Kidney tubule cell (primary cell): Measurements from ENCODE around the gene CAMK2G.
A peak's percentile ranks its signal among the peaks of the same experiment; 100 is the strongest.

ENCODE experiments used
- DNase-seq: peaks from one replicate; pipeline ENCODE4 v3.0.0-alpha.2; 2018; ENCODE audit warnings: low spot score

The CAMK2G gene

GRCh38 chr10:73863039-73863817 is 11.1 kb downstream of the CAMK2G start:
- DNase-seq, result no peak

- no peak for DNase-seq
Observed at GRCh38 chr10:73862011-73862410, 12.3 kb downstream of the CAMK2G start.

DNA sequence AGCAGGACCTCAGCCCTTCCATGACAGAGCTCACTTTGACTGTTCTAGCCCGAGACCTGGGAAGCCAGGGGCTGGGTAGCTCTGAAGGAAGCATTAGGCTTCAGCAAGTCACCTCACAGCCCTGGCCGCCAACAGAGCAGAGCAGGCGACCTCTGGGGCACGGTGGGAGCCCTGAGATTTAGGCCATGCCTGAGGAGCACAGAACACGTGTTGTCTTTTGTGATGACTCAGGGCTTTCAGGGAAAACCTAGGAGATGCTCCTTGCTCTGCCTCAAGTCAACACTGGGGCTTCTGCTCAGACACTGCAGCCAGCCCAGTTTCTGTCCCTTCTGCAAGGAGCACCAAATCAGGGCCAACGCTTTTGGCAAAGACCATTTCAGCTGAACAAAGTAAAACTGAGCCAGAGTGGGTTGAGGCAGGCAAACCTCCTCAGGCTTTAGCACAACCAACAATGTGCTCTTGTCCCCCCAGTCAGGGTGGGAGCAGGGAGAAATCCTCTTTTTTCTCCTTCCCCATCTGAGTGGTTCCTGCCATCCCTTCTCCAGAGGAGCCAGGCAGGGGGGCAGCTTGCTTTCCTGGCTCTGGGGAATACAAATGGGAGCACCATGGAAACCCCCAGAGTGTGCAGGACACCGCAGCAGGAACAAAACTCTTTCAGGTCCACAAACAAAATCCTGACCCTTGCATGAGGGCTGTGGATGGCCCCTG is 14.4 kb downstream of the CAMK2G start:
- no peak for DNase-seq

- no peak for DNase-seq
Observed at GRCh38 chr10:73859428-73859783, 14.9 kb downstream of the CAMK2G start.

DNA sequence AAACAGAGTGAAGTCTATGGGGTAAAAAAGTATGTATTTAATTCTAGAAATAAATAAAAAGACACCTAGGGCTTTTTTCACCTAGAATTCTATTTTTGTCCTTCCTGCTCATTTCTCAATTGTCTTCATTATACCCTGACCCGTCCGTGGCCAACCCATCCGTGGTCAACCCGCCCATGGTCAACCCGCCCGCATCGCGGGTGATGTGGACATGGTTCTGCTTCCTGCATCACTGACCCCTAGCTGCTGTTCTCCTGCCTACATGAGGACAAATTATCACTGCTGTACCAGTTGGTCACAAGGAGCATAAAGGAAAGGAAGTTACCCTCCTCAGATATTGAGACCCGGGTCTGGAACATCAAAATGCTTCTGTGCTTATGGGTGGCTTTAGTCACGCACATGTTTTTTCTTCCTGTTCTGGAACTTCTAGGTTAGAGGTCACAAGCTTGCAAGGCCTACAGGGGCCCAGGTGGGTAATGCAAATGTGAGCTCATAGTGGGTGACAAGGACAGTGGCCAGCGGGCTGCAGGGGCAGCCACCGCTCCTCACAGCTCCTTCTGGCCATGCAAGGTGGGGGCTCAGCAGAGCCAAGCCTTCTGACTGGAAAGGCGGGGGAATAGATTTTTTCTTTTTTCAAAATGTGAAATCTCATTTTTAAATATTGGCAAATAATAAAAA is 15.5 kb downstream of the CAMK2G start:
- no peak for DNase-seq

DNA sequence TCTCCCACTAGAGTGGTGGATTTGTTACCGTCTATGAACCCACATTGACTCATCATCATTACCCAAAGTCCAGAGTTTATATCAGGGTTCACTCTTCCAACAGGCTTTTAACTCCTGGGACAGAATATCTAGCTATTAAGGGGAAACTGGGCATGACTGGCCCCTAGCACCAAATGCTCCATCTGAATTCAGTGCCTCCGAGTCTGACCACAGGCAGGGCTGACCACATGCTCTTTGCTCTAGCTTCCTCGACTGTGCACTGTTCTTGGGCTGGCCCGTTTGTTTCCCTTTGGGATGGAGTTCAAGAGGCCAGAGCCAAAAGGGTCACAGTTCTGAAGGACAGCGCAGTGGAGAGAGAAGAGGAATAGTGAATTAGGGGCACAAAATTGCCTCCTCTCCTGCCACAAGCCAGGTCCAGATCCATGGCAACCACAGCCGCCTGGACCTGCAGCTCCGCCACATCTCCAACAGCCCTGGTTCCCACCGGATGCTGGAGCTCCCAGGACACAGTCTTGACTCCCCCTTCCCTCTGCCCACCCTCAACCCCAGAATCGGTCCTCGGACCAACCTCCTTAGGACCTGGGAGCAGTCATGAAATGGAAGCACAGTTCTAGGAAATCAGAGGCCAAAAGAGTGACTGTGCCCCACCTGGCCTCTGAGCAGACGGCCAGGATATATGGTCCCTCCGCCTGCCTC is 16.2 kb downstream of the CAMK2G start:
- DNase-seq, result no peak

DNA sequence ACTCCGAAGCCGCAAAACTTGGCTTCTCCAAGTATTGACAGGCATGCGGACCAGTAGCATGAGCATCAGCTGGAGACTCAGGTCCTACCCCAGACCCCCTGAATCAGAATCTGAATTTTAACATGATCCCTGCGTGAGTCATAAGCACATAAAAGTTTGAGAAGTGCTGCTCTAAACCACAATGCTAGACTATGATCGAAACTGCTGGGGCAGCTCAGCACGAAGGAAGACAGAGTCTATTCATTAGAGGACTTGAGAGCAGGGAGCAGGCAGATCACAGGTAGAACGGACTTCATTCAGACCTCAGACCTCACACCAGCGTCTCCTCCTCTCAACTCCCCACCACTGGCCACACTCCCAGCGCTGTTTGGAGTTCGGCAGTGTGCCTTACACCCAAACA is 16.9 kb downstream of the CAMK2G start:
- DNase-seq, result peak; percentile 80

- DNase-seq, result no peak
Observed at GRCh38 chr10:73856261-73856660, 18.1 kb downstream of the CAMK2G start.

DNA sequence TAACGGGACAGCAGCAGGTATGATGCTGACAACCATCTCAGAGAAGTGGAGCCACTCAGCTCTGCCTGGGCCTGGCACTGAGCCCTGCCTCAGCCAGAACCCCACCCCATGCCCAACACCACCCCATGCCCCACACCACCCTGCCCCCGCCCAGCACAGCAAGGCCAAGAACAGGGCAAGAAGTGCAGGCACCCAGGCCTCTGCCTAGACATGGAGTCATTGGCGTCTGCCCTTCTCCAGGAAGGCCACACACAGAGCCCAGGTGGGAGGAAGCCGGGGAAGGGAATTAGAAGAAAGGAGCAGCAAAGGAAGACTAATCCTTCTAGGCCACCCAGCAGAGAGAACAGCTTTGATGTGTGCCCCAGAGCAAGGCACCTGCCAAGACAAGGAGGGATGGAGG is 18.9 kb downstream of the CAMK2G start:
- no peak for DNase-seq

DNA sequence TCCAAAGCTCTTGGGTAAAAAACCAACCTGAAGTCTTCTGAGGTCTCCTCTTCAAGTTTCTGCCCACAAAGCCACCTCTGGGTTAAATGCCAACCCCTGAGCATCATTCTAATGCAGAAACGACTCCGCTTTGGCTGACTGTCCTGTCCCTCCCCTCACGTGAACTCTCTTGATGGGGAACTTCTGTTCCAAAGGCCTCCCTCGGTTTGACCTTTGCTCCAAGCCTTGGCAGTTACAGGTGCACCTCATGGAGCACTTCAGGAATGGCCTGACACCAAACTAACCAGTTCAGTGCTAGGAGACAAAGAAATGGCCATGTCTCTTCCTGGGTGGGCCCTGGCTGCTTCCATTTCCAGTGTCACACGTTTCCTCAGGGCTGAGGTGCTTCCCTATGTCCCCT is 20.0 kb downstream of the CAMK2G start:
- DNase-seq, result no peak

DNA sequence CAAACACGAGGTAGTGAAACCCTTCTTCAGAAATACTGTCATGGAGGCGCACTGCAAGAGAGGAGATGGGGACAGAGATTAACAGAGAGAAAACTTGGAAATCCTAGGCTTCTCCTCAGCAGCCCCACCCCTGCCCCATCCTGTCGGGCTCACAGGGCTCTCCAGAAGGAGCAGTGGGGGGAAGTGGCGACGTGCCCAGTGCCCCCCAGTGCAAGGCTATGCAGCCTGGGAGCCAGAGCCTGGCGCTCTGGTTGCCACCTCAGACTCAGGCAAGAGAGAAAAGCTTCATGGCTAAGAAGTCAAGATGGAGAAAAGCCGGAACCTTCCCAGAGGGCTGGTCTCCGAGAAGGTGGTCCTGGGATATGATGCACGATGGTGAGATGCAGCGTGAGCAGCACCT is 21.2 kb downstream of the CAMK2G start:
- no peak for DNase-seq

GRCh38 chr10:73850863-73851461 is 23.4 kb downstream of the CAMK2G start:
- no peak for DNase-seq

DNA sequence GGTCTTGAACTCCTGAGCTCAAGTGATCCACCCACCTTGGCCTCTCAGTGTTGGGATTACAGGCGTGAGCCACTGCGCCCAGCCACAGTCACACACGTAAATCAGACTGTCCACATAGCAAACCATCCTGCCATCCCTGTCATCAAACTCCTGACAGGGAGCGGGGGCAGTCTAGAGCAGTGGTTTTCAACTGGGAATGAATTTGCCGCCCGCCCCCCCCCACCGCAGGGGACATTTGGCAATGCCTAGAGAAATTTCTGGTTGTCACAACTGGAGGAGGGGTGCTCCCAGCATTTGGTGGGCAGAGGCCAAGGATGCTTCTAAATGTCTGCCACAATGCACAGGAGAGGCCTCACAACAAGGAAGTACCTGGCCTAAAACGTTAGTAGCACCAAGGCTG is 24.1 kb downstream of the CAMK2G start:
- DNase-seq, result no peak

DNA sequence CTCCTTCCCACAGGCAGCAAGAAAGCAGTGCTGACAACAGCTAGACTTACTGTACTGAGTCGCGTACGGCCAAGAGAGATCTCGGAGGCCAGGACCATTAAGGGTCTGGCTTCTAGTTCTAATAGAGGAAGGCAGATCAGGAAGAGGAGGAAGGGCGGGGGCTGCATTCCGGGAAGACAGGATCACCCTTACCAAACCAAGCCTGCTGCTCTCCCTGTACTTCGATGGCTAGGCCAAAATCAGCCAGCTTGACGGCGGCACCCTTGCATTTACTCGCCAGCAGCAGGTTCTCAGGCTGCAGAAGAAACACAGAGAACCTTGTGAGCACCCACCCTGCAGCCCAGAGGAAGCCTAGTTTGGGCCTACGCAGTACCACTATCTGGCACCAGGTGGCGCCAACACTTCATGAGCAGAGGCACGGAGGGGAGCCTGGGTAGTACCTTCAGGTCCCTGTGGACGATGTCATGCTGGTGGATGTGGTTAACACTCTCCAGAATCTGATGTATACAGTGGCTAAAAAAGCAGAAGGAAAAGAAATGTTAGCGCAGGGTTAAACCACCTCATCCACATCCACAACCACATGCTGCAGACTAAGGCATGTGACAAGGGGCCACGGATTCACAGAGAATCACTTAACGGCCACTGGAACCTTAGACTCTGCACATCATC is 25.4 kb downstream of the CAMK2G start:
- DNase-seq, result peak; percentile 79

DNA sequence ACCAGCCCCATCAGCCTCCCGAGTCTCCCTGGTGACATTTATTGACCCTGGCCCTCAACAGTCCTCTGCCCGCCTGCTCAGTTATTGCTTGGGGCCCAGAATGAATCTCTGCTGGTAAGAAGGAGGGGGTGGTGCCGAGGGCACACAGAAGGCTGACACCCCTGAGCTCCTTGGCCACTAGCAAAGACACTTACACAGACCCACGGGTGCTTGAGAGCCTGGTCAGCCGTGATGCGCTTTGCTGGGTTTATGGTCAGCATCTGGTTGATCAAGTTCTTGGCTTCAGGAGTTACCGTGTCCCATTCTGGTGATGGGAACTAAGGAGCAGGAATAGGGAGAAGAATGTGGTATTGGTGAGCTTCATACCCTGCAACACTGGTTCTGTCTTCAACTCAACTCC is 27.3 kb downstream of the CAMK2G start:
- no peak for DNase-seq

DNA sequence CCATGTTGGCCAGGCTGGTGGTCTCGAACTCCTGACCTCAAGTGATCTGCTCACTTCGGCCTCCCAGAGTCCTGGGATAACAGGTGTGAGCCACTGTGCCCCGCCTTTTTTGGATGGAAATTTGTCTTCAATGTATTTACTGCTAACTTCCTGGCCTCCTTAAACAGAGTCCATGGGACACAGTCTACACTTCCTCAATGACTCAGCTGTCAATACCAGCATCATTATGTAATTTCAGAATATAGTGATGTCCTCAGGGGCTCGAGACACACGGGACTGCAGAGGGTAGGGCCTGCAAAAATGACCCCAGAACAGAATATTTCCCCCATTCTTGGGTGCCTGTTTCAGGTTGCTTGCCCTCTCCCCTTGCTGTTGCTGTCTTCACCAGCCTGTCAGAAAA is 31.1 kb downstream of the CAMK2G start:
- peak; percentile 22 for DNase-seq

DNA sequence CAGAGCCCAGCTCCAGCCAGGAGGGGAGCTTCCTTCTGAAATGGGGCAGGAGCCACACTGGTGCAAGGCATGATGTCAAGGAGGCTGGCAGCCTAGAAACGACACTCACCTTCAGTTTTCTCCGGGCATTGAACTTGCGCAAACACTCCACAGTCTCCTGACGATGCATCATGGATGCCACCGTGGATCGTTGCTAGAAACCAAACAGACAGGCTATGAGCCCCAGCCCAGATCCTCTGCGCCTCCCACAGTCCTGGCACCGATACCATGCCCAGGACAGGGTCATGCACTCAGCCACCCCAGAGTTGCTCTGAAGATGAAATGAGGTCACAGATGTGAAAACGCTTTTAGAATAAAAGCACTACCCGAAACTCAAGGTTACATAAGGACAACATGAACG is 32.0 kb downstream of the CAMK2G start:
- no peak for DNase-seq

DNA sequence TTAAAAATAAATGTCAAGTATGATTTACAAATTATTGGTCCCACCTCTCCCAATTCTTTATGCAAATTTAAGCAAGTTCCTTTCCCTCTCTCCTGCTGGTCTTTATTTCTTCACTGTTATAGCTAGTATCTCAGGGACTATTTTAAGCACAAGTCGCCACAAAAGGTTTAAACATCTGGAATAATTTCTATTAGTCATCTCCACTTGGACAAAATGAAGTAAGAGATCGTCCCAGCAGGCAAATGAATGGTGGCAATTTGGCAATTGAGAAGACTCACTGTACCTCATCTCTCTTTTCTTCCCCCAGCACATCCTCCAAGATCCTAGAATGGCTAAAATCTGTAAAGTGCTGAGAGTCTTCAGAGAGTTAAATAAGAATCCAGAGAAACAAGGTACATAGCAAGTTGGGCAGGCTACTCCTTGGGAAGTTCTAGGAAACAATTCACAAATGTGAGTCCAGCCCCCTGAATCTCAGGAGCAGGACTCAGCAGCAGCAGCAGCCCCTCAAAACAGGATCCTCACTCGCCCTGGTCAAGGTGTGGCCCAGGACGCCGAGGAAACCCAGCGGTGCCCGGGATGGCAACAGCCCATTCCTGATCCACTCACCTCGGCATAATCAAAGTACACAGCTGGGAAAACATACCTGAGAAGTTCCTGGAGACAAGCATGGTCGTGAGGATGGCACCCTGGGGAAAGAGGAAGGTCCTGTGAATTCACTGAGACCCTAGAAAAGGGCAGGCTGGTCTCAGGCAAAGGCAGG is 32.6 kb downstream of the CAMK2G start:
- no peak for DNase-seq

DNA sequence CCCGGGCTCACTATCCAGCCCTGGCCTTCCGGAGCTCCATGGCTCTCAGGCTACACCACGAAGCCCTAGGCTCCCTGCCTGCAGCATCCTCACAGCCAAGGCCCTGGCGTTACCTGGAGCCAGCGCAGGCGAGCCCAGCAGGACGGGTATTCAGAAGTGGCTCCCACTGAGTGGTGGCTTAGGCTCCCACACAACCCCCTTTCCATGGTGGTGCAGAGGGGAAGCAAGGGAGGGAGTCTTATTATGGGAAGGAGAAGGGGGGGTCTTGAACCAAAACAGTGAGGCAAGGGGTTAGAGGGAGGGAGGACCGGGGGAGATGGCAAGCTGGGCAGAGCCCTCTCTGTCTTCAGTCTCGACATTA is 33.3 kb downstream of the CAMK2G start:
- DNase-seq, result no peak

DNA sequence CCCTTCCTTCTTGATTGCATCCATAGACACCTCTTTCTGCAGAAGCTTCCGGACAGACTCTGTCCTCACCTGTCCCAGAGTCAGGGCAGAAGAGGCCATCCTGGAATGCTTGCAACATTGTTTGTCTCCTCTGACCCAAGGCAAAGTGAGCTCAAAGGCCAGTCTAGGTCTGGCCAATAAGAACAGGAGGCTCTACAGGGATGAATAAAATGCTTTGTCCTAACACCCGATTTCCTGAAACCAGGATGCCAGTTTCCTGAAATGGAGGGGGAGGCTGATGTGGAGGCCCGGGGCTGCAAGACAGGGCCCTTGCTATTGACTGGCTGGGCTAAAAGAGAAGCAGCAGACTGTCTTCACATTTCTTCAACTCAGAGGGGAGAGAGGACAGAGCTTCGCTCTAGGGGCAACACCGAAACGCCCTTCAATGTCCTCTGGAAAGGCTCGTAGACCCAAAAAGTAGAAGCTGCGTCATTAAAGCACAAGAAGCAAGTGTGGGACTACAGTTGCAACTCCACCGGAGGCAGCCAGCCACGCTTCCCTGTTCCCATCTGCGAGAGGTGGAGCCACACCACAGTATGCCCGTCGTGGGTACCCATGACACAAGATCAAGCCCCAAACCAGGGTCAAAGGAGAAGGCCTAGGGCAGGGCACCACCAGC is 33.8 kb downstream of the CAMK2G start:
- DNase-seq, result no peak

DNA sequence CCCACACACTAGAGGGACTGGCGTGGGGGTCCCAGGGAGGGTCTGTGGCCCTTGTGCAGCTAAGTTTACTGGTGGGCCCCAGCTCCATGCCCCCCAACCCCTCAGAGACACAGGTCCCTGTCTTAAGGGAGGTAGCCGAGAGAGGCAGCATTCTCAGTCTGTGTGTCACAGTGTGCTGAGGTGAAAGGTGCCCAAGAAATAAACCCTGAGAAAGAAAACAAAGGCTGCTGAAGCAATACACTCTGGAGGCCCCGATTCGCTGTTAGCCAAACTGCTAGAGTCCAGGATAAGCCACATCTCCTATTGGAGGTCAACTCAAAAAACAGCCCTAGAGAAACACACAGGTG is 34.3 kb downstream of the CAMK2G start:
- DNase-seq, result no peak
